HG03558 (cell line): ENCODE data around the gene FRRS1.
A peak's percentile ranks its signal among the peaks of the same experiment; 100 is the strongest.

Experiments
- ATAC-seq: cut with Tn5 transposase; IDR thresholded peaks from one replicate; pipeline ENCODE4 v1.9.1; 2021; ENCODE audit warnings: moderate number of reproducible peaks; ENCODE audit not compliant: unreplicated experiment; ENCODE audit errors: extremely low read depth

Gene FRRS1

DNA sequence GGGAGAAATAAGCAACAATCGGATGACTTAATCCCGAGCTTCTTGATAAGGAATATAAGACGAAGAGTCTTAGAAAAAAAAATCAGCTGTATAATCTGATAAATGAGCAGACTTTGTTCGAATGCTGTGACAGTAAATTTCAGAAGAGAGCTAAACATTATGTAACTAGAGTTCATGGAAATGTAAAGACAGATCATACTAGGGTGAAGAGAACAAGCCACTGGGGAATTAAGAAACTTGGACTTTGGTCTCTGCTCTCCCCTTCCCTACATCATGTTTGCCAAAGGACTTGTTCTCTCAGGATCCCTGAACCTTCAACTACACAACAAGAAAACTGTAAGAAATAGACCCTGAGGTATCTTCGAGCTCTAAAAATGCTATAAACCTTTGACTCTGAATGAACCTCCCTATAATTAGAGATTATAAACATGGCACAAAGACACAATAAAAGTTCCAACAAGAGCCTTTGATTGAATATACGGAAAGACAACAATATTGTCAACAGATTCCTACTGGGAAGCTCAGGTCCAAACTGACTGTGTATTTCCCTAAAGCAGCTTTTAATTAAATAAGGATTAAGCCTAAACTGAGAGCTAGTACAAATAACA is 27.5 kb downstream of the FRRS1 start:
- ATAC-seq = no peak

GRCh38 chr1:99737016-99737415 is 29.4 kb downstream of the FRRS1 start:
- ATAC-seq = no peak

DNA sequence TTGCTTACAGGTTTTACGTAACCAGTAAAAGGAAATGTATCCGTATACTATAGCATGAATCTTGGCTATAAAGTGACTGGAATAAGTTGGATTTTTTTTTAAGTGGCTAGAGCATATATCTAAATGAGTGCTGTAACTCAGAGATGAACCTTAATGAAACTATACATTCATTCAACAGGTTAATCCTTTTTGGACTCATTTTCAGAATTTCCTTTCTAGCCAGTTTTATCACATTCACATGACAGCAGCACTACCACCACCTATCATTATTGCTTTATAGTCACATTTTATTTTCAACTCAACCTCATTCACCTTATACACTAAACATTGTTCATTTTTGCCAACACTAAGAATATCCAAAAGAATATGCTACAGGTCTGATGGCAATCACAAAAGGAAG is 30.6 kb downstream of the FRRS1 start:
- ATAC-seq = no peak

- ATAC-seq = no peak
Measured at GRCh38 chr1:99731384-99731783, 35.1 kb downstream of the FRRS1 start.

DNA sequence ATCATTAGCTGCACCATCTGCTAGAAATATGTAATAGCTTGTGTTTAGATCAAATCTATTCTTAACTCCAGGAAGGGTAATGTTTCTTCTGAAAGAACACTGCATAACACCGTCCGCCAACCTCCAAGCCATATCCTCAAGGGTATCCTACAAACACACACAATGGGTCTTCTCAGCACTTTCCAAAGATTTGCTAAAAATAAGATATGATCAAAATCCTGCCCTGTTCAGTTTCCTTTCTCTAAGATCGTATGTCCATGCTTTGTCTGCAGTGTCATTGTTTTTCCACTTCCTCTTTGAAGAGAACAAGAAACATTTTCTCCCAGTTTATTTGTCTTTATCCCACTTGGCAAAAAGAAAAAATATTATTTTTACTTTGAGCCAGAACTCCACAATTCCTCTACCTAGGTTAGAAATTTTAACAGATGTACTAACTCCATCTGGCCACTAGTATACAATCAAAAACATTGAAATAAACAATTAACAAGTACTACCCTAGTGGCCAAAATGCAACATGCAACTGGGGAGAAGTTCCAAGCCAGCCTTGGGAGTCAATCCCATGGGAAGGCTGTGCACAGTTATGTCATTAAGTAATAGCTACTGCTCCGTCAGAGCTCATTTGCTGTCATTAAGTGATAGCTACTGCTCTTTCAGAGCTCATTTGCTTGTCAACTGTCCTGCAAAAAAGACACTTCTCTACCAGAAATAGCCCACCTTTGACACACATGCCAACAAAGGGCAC is 37.8 kb downstream of the FRRS1 start:
- ATAC-seq = peak; percentile 51

DNA sequence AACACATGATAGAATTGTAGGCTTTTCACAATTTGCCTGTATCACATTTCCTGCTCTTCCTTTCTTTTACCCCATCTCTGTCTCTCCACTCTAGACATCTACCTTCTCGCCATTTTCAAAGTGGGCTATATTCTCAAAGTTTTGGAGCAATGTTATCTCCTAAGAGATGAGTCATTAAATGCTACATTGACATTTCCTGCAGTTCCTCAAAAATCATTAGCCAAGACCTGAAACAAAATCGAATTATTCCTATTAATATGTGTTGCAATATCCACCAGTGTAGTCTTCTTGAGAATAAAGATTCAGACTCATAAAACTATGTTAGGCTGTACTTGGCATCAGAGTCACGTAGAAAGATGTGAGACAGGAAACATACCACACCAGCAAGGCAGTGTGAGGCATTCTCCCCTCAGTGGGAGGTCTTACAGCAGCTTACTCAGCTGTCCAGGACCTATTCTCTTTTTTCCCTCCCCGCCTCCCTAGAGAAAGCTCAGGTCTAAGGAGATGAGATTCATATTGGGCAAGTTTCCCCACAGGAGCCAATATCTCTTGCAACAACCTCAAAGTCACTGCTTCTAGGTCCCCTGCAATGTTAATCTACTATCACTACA is 38.8 kb downstream of the FRRS1 start:
- no peak for ATAC-seq

DNA sequence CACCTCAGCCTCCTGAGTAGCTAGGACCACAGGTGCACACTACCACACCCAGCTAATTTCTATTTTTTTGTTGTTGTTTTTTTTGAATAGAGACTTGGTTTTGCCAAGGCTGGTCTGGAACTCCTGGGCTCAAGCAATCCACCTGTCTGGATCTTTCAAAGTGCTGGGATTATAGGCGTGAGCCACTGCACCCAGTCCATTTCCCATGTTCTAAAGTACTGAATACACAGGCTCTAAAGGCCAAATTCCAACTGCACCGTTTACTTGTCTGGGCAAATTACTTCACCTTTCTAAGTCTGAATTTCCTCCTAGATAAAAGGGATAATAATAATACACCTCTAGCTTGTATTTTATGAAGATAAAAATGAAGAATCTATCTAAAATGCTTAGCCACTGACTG is 39.6 kb downstream of the FRRS1 start:
- ATAC-seq = no peak

- ATAC-seq = no peak
Measured at GRCh38 chr1:99726407-99726806, 40.0 kb downstream of the FRRS1 start.

DNA sequence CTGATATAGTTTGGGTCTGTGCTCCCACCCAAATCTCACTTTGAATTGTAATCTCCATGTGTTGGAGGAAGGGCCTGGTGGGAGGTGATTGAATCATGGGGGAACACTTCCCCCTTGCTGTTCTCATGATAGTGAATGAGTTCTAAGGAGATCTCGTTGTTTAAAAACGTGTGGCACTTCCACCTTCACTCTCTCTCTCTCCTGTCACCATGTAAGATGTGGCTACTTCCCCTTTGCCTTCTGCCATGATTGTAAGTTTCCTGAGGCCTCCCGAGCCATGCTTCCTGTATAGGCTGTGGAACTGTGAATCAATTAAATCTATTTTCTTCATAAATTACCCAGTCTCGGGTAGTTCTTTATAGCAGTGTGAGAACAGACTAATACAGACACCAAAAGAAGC is 40.4 kb downstream of the FRRS1 start:
- no peak for ATAC-seq

GRCh38 chr1:99723251-99723650 is 43.2 kb downstream of the FRRS1 start:
- ATAC-seq = no peak

- no peak for ATAC-seq
Measured at GRCh38 chr1:99717005-99717404, 49.4 kb downstream of the FRRS1 start.

DNA sequence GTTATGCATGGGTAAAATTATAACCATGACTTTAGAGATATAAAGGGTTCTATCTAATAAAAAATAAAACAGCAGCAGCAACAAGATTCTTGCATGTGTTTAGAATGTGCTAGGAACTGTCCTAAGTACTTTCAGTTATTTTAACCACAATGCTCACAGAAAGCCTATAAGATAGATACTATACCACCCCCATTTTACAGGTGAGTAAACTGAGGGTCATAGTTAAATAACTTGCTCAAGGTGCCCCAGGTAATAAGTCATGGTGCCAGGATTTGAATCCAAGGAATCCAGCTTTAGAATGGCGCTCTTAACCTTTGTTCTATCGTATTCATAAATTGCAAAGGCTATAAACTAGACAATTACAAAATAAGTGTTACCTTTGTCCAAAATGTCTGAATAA is 53.4 kb downstream of the FRRS1 start:
- ATAC-seq = no peak

GRCh38 chr1:99710994-99711393 is 55.4 kb downstream of the FRRS1 start:
- no peak for ATAC-seq

- ATAC-seq = no peak
Measured at GRCh38 chr1:99707535-99708142, 58.8 kb downstream of the FRRS1 start.

GRCh38 chr1:99705385-99705784 is 61.0 kb downstream of the FRRS1 start:
- ATAC-seq = no peak

DNA sequence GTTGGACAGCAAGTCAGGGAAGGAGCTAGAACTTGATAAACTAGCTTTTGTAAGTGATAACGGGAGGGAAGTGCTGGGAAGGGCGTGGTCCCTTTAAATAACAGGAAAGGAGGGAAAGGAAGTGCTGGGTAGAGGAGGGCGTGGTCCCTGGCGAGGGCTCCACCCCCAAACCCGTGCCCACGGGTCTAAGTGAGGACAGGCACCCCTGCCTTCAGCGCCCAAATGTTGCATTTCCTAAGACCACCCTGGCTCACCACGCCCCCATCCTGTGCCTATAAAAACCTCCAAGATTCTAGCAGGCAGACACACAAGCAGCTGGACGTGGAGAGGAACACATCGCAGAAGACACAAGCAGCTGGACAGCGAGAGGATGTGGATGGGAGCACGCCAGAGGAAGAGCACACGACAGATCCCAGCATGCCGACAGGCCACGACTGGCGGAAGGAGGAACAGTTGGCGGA is 62.0 kb downstream of the FRRS1 start:
- no peak for ATAC-seq

- ATAC-seq = no peak
Measured at GRCh38 chr1:99702221-99702620, 64.2 kb downstream of the FRRS1 start.

GRCh38 chr1:99700020-99700419 is 66.4 kb downstream of the FRRS1 start:
- ATAC-seq = no peak

DNA sequence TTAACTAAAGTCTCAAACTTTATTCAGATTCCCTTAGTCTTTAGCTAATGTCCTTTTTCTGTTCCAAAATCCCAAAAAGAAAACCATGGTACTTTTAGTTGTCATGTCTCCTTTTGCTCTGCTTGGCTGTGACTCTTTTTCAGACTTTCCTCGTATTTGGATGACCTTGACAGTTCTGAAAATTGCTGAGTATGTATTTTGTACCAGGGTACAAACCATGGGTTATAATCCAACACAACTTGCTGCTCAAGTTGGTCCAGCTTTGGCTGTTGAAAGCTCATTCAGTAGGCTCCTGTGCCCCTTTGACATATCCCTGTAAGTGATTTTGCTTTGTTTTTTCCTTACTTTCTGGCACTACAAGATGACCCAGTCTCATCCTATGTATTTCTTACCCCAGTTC is 68.9 kb downstream of the FRRS1 start:
- no peak for ATAC-seq

GRCh38 chr1:99696616-99697015 is 69.8 kb downstream of the FRRS1 start:
- no peak for ATAC-seq

DNA sequence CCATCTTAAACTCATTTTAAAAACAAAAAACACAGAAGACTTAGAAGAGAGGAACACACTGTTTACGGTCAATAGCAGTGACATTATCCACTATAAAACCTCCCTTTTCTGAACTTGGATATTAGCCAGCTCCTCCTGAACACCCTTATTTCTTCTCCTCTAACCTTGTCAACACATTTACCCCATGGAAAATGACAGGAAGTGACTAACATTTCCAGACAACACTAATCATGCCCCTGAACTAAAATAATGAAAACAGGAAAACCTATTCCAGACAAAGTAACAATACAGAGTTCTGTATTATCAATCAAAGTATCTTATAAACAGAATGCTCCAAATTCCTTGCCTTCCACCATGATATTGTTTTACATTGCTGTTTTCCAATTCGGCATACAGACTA is 75.3 kb downstream of the FRRS1 start:
- no peak for ATAC-seq
